SU-DHL-6 (cell line): ENCODE measurements around the gene FAM170B.

Source experiments
- H2AFZ ChIP-seq: fragments of 200-600 bp; sonication (generic); 2 replicates; pipeline ENCODE4 v1.6.1; 2014; ENCODE audit warnings: low read depth, mild to moderate bottlenecking, moderate library complexity, mixed read lengths, antibody characterized with exemption, low read length; ENCODE audit not compliant: severe bottlenecking
- H3F3A ChIP-seq: fragments of 200-600 bp; shearing (Covaris generic); 2 replicates; pipeline ENCODE4 v1.6.0; 2016; ENCODE audit warnings: antibody characterized with exemption, mild to moderate bottlenecking; ENCODE audit not compliant: insufficient read depth
- H3K27ac ChIP-seq: fragments of 200-600 bp; sonication (generic); 2 replicates; pipeline ENCODE4 v1.5.1; 2016; ENCODE audit warnings: low read depth, mild to moderate bottlenecking, low read length, moderate library complexity, mixed read lengths
- H3K27me3 ChIP-seq: fragments of 200-600 bp; sonication (generic), shearing (Covaris generic); 2 replicates; pipeline ENCODE4 v1.6.0; 2014; ENCODE audit warnings: mild to moderate bottlenecking, low read length
- H3K36me3 ChIP-seq: fragments of 200-600 bp; sonication (generic); 2 replicates; pipeline ENCODE4 v1.6.1; 2014; ENCODE audit warnings: mild to moderate bottlenecking, low read length, mixed read lengths
- H3K4me2 ChIP-seq: fragments of 300-600, 200-600 bp; shearing (Covaris generic), sonication (generic); 2 replicates; pipeline ENCODE4 v1.6.0; 2014; ENCODE audit warnings: low read length, low read depth, mild to moderate bottlenecking; ENCODE audit not compliant: poor library complexity, severe bottlenecking
- H3K4me3 ChIP-seq: fragments of 200-600 bp; sonication (generic); 2 replicates; pipeline ENCODE4 v1.5.1; 2014; ENCODE audit warnings: antibody characterized with exemption, low read length, mild to moderate bottlenecking, mixed read lengths; ENCODE audit not compliant: insufficient read depth, poor library complexity, severe bottlenecking
- H3K79me2 ChIP-seq: fragments of 200-600 bp; sonication (generic); 2 replicates; pipeline ENCODE4 v1.6.1; 2014; ENCODE audit warnings: mild to moderate bottlenecking, low read length, moderate library complexity; ENCODE audit not compliant: insufficient read depth
- H3K9ac ChIP-seq: fragments of 200-600 bp; sonication (generic); 2 replicates; pipeline ENCODE4 v1.7.0; 2014; ENCODE audit warnings: mild to moderate bottlenecking, low read length
- H3K9me2 ChIP-seq: fragments of 200-600 bp; sonication (generic); replicated peaks from 2 replicates; pipeline ENCODE4 v1.6.1; 2014; ENCODE audit warnings: low read length; ENCODE audit not compliant: insufficient read depth
- H3K9me3 ChIP-seq: fragments of 200-600 bp; sonication (generic); 2 replicates; pipeline ENCODE4 v1.6.1; 2014; ENCODE audit warnings: low read length, mixed read lengths; ENCODE audit not compliant: insufficient read depth
- H4K20me1 ChIP-seq: fragments of 200-600 bp; sonication (generic); 2 replicates; pipeline ENCODE4 v1.6.1; 2014; ENCODE audit warnings: low read depth, mild to moderate bottlenecking, antibody characterized with exemption, low read length, moderate library complexity, mixed read lengths
- CTCF ChIP-seq: fragments of 200-600 bp; sonication (generic); IDR thresholded peaks from one replicate; pipeline ENCODE4 v1.5.1; 2017; ENCODE audit warnings: antibody characterized with exemption, mild to moderate bottlenecking, low read length, moderate library complexity; ENCODE audit not compliant: insufficient read depth, poor library complexity, severe bottlenecking
- EZH2phosphoT487 ChIP-seq: fragments of 200-600 bp; sonication (generic), shearing (Covaris generic); conservative IDR thresholded peaks from 2 replicates; pipeline ENCODE4 v1.6.1; 2018; ENCODE audit warnings: mild to moderate bottlenecking, antibody characterized with exemption, low read length, moderate library complexity, mixed read lengths

The FAM170B gene

DNA sequence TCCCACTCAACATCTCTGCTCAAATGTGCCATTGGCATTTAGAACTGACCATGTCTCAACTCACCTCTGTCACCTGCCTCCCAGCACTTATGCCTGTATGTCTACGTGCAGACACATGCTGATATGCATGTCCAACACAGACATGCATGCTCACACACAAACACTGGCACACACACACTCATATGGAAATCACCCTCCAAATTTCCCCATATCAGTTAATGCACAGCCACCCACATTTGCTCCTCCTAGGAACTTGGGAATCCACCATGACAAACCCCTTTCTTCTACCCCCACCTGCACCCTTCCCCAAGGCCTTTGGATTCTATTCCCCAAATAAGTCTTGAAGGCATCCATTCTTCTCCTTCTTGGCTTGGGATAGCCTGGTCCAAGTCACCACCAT lies 4.4 kb downstream of the FAM170B start:
- Histone ChIP-seq H3K9ac (no peak overlapping the region), H3K27me3 (no peaks in the 10 kb centered on the region), H3K36me3 (no peaks in the 10 kb centered on the region), H2AFZ (no peak overlapping the region), H3K4me2 (no peak overlapping the region), H3F3A (no peaks in the 10 kb centered on the region), H4K20me1 (no peaks in the 10 kb centered on the region), H3K9me2 (no peaks in the 10 kb centered on the region), H3K4me3 (no peak overlapping the region), H3K9me3 (no peaks in the 10 kb centered on the region), H3K79me2 (no peaks in the 10 kb centered on the region), H3K27ac (no peak overlapping the region)
- TF ChIP-seq CTCF (no peak), EZH2phosphoT487 (no peak)

GRCh38 chr10:49128854-49129253 lies 5.0 kb downstream of the FAM170B start:
- Histone ChIP-seq H3K9me2 (no peaks in the 10 kb centered on the region), H3K79me2 (no peaks in the 10 kb centered on the region), H3K9me3 (no peaks in the 10 kb centered on the region), H3K27me3 (no peaks in the 10 kb centered on the region), H4K20me1 (no peaks in the 10 kb centered on the region), H3K4me2 (no peak overlapping the region), H3K27ac (no peak overlapping the region), H3F3A (no peaks in the 10 kb centered on the region), H3K9ac (no peak overlapping the region), H3K36me3 (no peaks in the 10 kb centered on the region), H2AFZ (no peak overlapping the region), H3K4me3 (no peak overlapping the region)
- no peak for TF ChIP-seq CTCF
- TF ChIP-seq EZH2phosphoT487: no peak

- Histone ChIP-seq H3K4me3 (no peak overlapping the region), H3K9me3 (no peaks in the 10 kb centered on the region), H3K36me3 (no peaks in the 10 kb centered on the region), H3K27ac (no peak overlapping the region), H3K9ac (no peak overlapping the region), H3K9me2 (no peaks in the 10 kb centered on the region), H4K20me1 (no peaks in the 10 kb centered on the region), H3K79me2 (no peaks in the 10 kb centered on the region), H2AFZ (no peak overlapping the region), H3K27me3 (no peaks in the 10 kb centered on the region), H3K4me2 (no peak overlapping the region), H3F3A (no peaks in the 10 kb centered on the region)
- TF ChIP-seq EZH2phosphoT487 (no peak), CTCF (no peak)
Observed at GRCh38 chr10:49123981-49124950, 9.6 kb downstream of the FAM170B start.
